SK-N-SH (cell line): ENCODE results near the gene WFDC2. TPM values are rescaled to one million over a fixed set of nuclear protein-coding genes. Genes with fewer than 3 reads are reported as not detected.

Experiments used
- CTCF ChIA-PET: fragments of 300-600, 350-600 bp; formaldehyde crosslinking; extraction: SDS; loops from one replicate; lab custom pipeline; 2021; lab: Yijun Ruan, JAX
- POLR2A ChIA-PET: fragments of 350-600 bp; sonication (Branson Sonifier 250); formaldehyde crosslinking; extraction: SDS; loops from one replicate; lab custom pipeline; 2020; ENCODE audit warnings: antibody characterized with exemption, inconsistent platforms; lab: Yijun Ruan, JAX
- DNase-seq: peaks from one replicate; pipeline ENCODE4 v3.0.0; 2012
- H2AFZ ChIP-seq: fragments of 200-600 bp; sonication (generic); 2 replicates; pipeline ENCODE4 v1.8.1; 2016; ENCODE audit warnings: antibody characterized with exemption, mild to moderate bottlenecking, low read depth
- H3F3A ChIP-seq: fragments of 200-600 bp; sonication (generic); replicated peaks from 2 replicates; pipeline ENCODE3; 2016; ENCODE audit warnings: antibody characterized with exemption, mild to moderate bottlenecking; ENCODE audit not compliant: insufficient read depth
- H3K27ac ChIP-seq, 2 experiments: fragments of 200-500 bp in 1 of 2; fragments of 200-600 bp in 1 of 2; sonication (Bioruptor generic) in 1 of 2; sonication (generic), shearing (Covaris generic) in 1 of 2; 2 replicates each; pipeline versions ENCODE4 v1.5.1 to v1.6.1; 2014 to 2016; ENCODE audit warnings: low read depth in 2 of 2, inconsistent platforms in 1 of 2, low read length in 1 of 2, mild to moderate bottlenecking in 1 of 2, mixed read lengths in 1 of 2
- H3K27me3 ChIP-seq: fragments of 200-600 bp; sonication (generic), shearing (Covaris generic); 2 replicates; pipeline ENCODE4 v1.6.1; 2016; ENCODE audit warnings: mixed run types; ENCODE audit not compliant: insufficient read depth
- H3K36me3 ChIP-seq, 2 experiments: fragments of 200-500 bp in 1 of 2; fragments of 200-600 bp in 1 of 2; sonication (Bioruptor generic) in 1 of 2; sonication (generic) in 1 of 2; replicated peaks in 1 of 2; 2 replicates each; pipeline versions ENCODE3 to v1.5.1; 2014 to 2016; ENCODE audit warnings: low read length in 1 of 2, mild to moderate bottlenecking in 1 of 2; ENCODE audit not compliant: insufficient read depth in 2 of 2, control insufficient read depth in 1 of 2
- H3K4me1 ChIP-seq, 2 experiments: fragments of 200-500 bp in 1 of 2; fragments of 200-600 bp in 1 of 2; sonication (Bioruptor generic) in 1 of 2; sonication (generic), shearing (Covaris generic) in 1 of 2; 2 replicates each; pipeline versions ENCODE4 v1.5.1 to v1.6.1; 2014 to 2016; ENCODE audit warnings: low read depth in 1 of 2, low read length in 1 of 2, mixed run types in 1 of 2; ENCODE audit not compliant: insufficient read depth in 2 of 2, control insufficient read depth in 1 of 2
- H3K4me2 ChIP-seq: fragments of 200-600 bp; sonication (generic), shearing (Covaris generic); 2 replicates; pipeline ENCODE4 v1.6.1; 2017; ENCODE audit warnings: mixed run types
- H3K4me3 ChIP-seq, 2 experiments: fragments of 200-500 bp in 1 of 2; fragments of 200-600 bp in 1 of 2; sonication (Bioruptor generic) in 1 of 2; sonication (generic), shearing (Covaris generic) in 1 of 2; 2 replicates each; pipeline versions ENCODE4 v1.5.1 to v1.8.1; 2014 to 2016; ENCODE audit warnings: low read depth in 2 of 2, inconsistent platforms in 1 of 2, low read length in 1 of 2, mild to moderate bottlenecking in 1 of 2, mixed read lengths in 1 of 2, moderate library complexity in 1 of 2
- H3K79me2 ChIP-seq: fragments of 200-600 bp; sonication (generic); 2 replicates; pipeline ENCODE4 v1.8.1; 2017; ENCODE audit warnings: mild to moderate bottlenecking; ENCODE audit not compliant: insufficient read depth
- H3K9ac ChIP-seq: fragments of 200-600 bp; sonication (generic); 2 replicates; pipeline ENCODE4 v1.6.1; 2017; ENCODE audit warnings: mixed run types
- H3K9me2 ChIP-seq: fragments of 200-600 bp; sonication (generic); 2 replicates; pipeline ENCODE4 v1.6.1; 2017; ENCODE audit warnings: mixed run types
- H3K9me3 ChIP-seq: fragments of 200-600 bp; sonication (generic); 2 replicates; pipeline ENCODE4 v1.6.1; 2017; ENCODE audit warnings: mixed run types, mild to moderate bottlenecking, moderate library complexity
- H4K20me1 ChIP-seq: fragments of 200-600 bp; sonication (generic); 2 replicates; pipeline ENCODE4 v1.6.1; 2017; ENCODE audit warnings: mild to moderate bottlenecking, mixed run types; ENCODE audit not compliant: insufficient read depth
- ELF1 ChIP-seq: IDR thresholded peaks from 2 replicates; pipeline ENCODE4 v1.4.0; 2012
- FOSL2 ChIP-seq: IDR thresholded peaks from 2 replicates; pipeline ENCODE4 v1.4.0; 2012; ENCODE audit warnings: low read depth, mild to moderate bottlenecking, moderate library complexity, borderline replicate concordance
- FOXJ3 ChIP-seq: sonication (generic); formaldehyde crosslinking; IDR thresholded peaks from 2 replicates; pipeline ENCODE4 v1.5.1; 2020; ENCODE audit warnings: mild to moderate bottlenecking, missing genetic modification reagents
- GABPA ChIP-seq: IDR thresholded peaks from 2 replicates; pipeline ENCODE4 v1.4.0; 2012; ENCODE audit warnings: low read depth, mild to moderate bottlenecking
- JUND ChIP-seq: IDR thresholded peaks from 2 replicates; pipeline ENCODE4 v1.4.0; 2012
- MEF2A ChIP-seq: IDR thresholded peaks from 2 replicates; pipeline ENCODE4 v1.4.0; 2012; ENCODE audit warnings: low read depth, borderline replicate concordance
- MXI1 ChIP-seq: IDR thresholded peaks from 2 replicates; pipeline ENCODE4 v1.6.1; 2012; ENCODE audit warnings: mild to moderate bottlenecking, low read depth, low read length, improper control_type of control experiment
- NFIC ChIP-seq: IDR thresholded peaks from 2 replicates; pipeline ENCODE4 v1.4.0; 2012; ENCODE audit warnings: borderline replicate concordance
- NRF1 ChIP-seq: IDR thresholded peaks from 2 replicates; pipeline ENCODE4 v1.6.1; 2012; ENCODE audit warnings: low read depth, mild to moderate bottlenecking, low read length
- RCOR1 ChIP-seq: fragments of 150-350 bp; IDR thresholded peaks from 2 replicates; pipeline ENCODE4 v1.6.1; 2017; ENCODE audit warnings: antibody characterized with exemption, low read length
- RFX5 ChIP-seq: IDR thresholded peaks from 2 replicates; pipeline ENCODE4 v1.6.1; 2012; ENCODE audit warnings: mild to moderate bottlenecking, improper control_type of control experiment, low read length
- RXRA ChIP-seq: IDR thresholded peaks from 2 replicates; pipeline ENCODE4 v1.4.0; 2012; ENCODE audit warnings: low read depth, mild to moderate bottlenecking, borderline replicate concordance
- SMC3 ChIP-seq: IDR thresholded peaks from 2 replicates; pipeline ENCODE4 v1.6.1; 2012; ENCODE audit warnings: low read depth, low read length, improper control_type of control experiment
- TAF1 ChIP-seq: IDR thresholded peaks from 2 replicates; pipeline ENCODE4 v1.6.1; 2012; ENCODE audit warnings: low read depth, mild to moderate bottlenecking, low read length, moderate library complexity, borderline replicate concordance
- TCF12 ChIP-seq: IDR thresholded peaks from 2 replicates; pipeline ENCODE4 v1.4.0; 2012
- TEAD4 ChIP-seq: IDR thresholded peaks from 2 replicates; pipeline ENCODE4 v1.4.0; 2012; ENCODE audit warnings: mild to moderate bottlenecking, borderline replicate concordance; ENCODE audit not compliant: insufficient read depth
- WGBS: methylation state at CpG from one replicate; pipeline ENCODE4 v1.1.6; 2017; ENCODE audit warnings: low lambda C conversion rate; 5-methylcytosine and 5-hydroxymethylcytosine counted together
- polyA plus RNA-seq, 3 experiments: library from polyadenylated mRNA; depleted of rRNA; stranded (reverse); fragments of >200 nt; gene quantifications; 2 replicates each; pipeline ENCODE4 v1.2.3, GENCODE V29; 2012
- TF ChIP-seq, protein P1 (sequence below): IDR thresholded peaks from 2 replicates; pipeline ENCODE4 v1.6.1; 2012; ENCODE audit warnings: mild to moderate bottlenecking, low read depth, low read length, moderate library complexity
- TF ChIP-seq, protein P2 (sequence below): fragments of 200-600 bp; sonication (generic); IDR thresholded peaks from 2 replicates; pipeline ENCODE4 v1.6.1; 2017; ENCODE audit warnings: antibody characterized with exemption, mild to moderate bottlenecking, moderate library complexity
- TF ChIP-seq, protein P3 (sequence below): IDR thresholded peaks from 2 replicates; pipeline ENCODE4 v1.4.0; 2012; ENCODE audit warnings: low read depth

Gene WFDC2
- polyA plus RNA-seq, 1 of the 3 experiments (the other 2 are of a cell fraction), result 0.21 TPM

DNA sequence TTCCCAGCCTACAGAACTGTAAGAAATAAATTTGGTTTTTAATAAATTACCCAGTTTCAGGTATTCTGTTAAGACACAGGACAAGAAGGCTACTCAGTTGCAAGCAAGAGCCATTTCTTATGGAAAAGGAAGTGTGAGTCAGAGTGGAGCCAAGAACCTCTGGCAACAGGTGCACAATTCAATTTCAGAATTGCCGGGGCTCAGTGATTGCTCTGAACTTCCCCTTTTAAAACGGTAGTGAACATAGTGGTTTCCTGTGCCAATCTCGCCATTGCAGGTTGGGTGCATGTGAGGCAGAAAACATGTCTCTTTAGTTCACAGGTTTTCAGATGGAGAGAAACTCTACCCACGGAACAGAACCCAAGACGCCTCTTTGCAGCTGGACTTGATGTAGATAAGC is 37.3 kb upstream of the WFDC2 start:
- no peak overlapping the region for H2AFZ ChIP-seq
- ChIA-PET POLR2A (no interaction called here), CTCF (interaction anchor here (1.0 to 1.9 kb wide), 2 partner anchors 69 to 110 kb away, joined by 5 read pairs; partner anchors contain the start of gene SYS1)
- TF ChIP-seq, protein P1, sequence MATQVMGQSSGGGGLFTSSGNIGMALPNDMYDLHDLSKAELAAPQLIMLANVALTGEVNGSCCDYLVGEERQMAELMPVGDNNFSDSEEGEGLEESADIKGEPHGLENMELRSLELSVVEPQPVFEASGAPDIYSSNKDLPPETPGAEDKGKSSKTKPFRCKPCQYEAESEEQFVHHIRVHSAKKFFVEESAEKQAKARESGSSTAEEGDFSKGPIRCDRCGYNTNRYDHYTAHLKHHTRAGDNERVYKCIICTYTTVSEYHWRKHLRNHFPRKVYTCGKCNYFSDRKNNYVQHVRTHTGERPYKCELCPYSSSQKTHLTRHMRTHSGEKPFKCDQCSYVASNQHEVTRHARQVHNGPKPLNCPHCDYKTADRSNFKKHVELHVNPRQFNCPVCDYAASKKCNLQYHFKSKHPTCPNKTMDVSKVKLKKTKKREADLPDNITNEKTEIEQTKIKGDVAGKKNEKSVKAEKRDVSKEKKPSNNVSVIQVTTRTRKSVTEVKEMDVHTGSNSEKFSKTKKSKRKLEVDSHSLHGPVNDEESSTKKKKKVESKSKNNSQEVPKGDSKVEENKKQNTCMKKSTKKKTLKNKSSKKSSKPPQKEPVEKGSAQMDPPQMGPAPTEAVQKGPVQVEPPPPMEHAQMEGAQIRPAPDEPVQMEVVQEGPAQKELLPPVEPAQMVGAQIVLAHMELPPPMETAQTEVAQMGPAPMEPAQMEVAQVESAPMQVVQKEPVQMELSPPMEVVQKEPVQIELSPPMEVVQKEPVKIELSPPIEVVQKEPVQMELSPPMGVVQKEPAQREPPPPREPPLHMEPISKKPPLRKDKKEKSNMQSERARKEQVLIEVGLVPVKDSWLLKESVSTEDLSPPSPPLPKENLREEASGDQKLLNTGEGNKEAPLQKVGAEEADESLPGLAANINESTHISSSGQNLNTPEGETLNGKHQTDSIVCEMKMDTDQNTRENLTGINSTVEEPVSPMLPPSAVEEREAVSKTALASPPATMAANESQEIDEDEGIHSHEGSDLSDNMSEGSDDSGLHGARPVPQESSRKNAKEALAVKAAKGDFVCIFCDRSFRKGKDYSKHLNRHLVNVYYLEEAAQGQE, result no peak
- no peak for TF ChIP-seq SMC3
- TF ChIP-seq MXI1, result no peak
- no peaks in the 10 kb centered on the region for H3K9me3 ChIP-seq
- no peaks in the 10 kb centered on the region for H3F3A ChIP-seq
- peaks cover 0 to 12% of the 10 kb centered on the region in 2 experiments; a peak in 2 of 4 replicates for H3K4me1 ChIP-seq
- no peaks in the 10 kb centered on the region for H4K20me1 ChIP-seq
- H3K4me2 ChIP-seq, result no peak overlapping the region
- no peaks in the 10 kb centered on the region for H3K27me3 ChIP-seq
- H3K9me2 ChIP-seq, result no peaks in the 10 kb centered on the region
- H3K9ac ChIP-seq, result no peak overlapping the region
- no peak overlapping the region for H3K27ac ChIP-seq
- no peak overlapping the region for H3K4me3 ChIP-seq
- DNase-seq, result no peak
- WGBS, result 92% methylated on average over 5 of the region's 5 CpGs
- H3K36me3 ChIP-seq, result no peaks in the 10 kb centered on the region
- no peaks in the 10 kb centered on the region for H3K79me2 ChIP-seq

DNA sequence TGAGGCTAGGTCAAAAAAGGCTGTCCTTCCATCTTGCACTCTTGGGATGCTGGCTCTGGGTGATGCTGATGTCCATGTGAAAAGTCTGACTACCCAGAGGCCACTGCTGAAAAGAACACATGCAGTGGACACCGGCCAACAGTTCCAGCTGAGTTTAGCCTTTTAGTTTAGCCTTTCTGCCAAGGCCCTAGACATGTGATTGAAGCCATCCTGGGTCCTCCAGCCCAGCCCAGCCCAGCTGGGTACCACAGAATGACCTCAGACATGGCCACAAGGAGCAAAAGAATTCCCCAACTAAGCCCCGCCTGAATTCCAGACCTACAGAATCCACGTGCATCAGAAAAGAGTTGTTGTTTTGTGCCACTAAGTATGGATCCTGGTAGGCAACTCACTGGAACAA is 36.2 kb upstream of the WFDC2 start:
- H3K9me3 ChIP-seq, result no peaks in the 10 kb centered on the region
- ChIA-PET CTCF (interaction anchor here (1.0 to 1.4 kb wide), 2 partner anchors 17 to 111 kb away, joined by 4 to 5 read pairs; no protein-coding TSS in a partner anchor), POLR2A (no interaction called here)
- DNase-seq, result no peak
- H3K9me2 ChIP-seq, result no peaks in the 10 kb centered on the region
- no peak overlapping the region for H3K27ac ChIP-seq
- H3K9ac ChIP-seq, result no peak overlapping the region
- TF ChIP-seq SMC3, result no peak
- no peak for TF ChIP-seq TAF1
- no peak for TF ChIP-seq NRF1
- no peak for TF ChIP-seq JUND
- no peak for TF ChIP-seq RCOR1
- no peak overlapping the region for H2AFZ ChIP-seq
- H3K4me3 ChIP-seq, result no peak overlapping the region
- no peaks in the 10 kb centered on the region for H3F3A ChIP-seq
- no peaks in the 10 kb centered on the region for H4K20me1 ChIP-seq
- H3K4me1 ChIP-seq, result peaks cover 0 to 3% of the 10 kb centered on the region in 2 experiments; a peak in 2 of 4 replicates
- WGBS, result 94% methylated on average over 3 of the region's 3 CpGs
- no peaks in the 10 kb centered on the region for H3K36me3 ChIP-seq
- no peaks in the 10 kb centered on the region for H3K79me2 ChIP-seq
- H3K4me2 ChIP-seq, result no peak overlapping the region
- no peaks in the 10 kb centered on the region for H3K27me3 ChIP-seq

DNA sequence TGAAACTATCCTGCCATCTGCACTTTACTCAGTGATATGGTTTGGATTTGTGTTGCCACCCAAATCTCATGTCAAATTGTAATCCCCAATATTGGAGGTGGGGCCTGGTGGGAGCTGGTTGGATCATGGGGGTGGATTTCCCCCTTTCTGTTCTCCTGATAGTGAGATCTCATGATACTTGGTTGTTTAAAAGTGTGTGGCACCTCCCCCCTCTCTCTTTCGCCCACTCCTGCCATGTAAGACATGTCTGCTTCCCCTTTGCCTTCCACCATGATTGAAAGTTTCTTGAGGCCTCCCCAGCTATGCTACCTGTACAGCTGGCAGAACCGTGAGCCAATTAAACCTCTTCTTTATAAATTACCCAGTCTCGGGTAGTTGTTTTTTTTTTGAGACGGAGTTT is 35.6 kb upstream of the WFDC2 start:
- DNase-seq, result no peak
- no peak overlapping the region for H3K4me2 ChIP-seq
- no peaks in the 10 kb centered on the region for H4K20me1 ChIP-seq
- H3K9me3 ChIP-seq, result no peaks in the 10 kb centered on the region
- no peaks in the 10 kb centered on the region for H3K79me2 ChIP-seq
- no peaks in the 10 kb centered on the region for H3F3A ChIP-seq
- H3K4me3 ChIP-seq, result no peak overlapping the region
- ChIA-PET CTCF (interaction anchor here (1.4 kb wide), 1 partner anchor 16 kb away, joined by 4 read pairs; no protein-coding TSS in a partner anchor), POLR2A (no interaction called here)
- no peak overlapping the region for H2AFZ ChIP-seq
- H3K27me3 ChIP-seq, result no peaks in the 10 kb centered on the region
- H3K27ac ChIP-seq, result no peak overlapping the region
- no peaks in the 10 kb centered on the region for H3K9me2 ChIP-seq
- no peak overlapping the region for H3K9ac ChIP-seq
- H3K36me3 ChIP-seq, result no peaks in the 10 kb centered on the region
- WGBS, result 91% methylated on average over 4 of the region's 4 CpGs
- peaks cover 0 to 3% of the 10 kb centered on the region in 2 experiments; a peak in 2 of 4 replicates for H3K4me1 ChIP-seq
- no peak for TF ChIP-seq FOSL2
- no peak for TF ChIP-seq MXI1
- no peak for TF ChIP-seq ELF1
- no peak for TF ChIP-seq RCOR1
- no peak for TF ChIP-seq TEAD4
- TF ChIP-seq FOXJ3 (CRISPR knock-in tag), result no peak
- TF ChIP-seq NFIC, result no peak
- TF ChIP-seq, protein P2, sequence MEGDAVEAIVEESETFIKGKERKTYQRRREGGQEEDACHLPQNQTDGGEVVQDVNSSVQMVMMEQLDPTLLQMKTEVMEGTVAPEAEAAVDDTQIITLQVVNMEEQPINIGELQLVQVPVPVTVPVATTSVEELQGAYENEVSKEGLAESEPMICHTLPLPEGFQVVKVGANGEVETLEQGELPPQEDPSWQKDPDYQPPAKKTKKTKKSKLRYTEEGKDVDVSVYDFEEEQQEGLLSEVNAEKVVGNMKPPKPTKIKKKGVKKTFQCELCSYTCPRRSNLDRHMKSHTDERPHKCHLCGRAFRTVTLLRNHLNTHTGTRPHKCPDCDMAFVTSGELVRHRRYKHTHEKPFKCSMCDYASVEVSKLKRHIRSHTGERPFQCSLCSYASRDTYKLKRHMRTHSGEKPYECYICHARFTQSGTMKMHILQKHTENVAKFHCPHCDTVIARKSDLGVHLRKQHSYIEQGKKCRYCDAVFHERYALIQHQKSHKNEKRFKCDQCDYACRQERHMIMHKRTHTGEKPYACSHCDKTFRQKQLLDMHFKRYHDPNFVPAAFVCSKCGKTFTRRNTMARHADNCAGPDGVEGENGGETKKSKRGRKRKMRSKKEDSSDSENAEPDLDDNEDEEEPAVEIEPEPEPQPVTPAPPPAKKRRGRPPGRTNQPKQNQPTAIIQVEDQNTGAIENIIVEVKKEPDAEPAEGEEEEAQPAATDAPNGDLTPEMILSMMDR, result no peak
- no peak for TF ChIP-seq MEF2A
- no peak for TF ChIP-seq RXRA
- TF ChIP-seq TCF12, result no peak
- TF ChIP-seq, protein P3, sequence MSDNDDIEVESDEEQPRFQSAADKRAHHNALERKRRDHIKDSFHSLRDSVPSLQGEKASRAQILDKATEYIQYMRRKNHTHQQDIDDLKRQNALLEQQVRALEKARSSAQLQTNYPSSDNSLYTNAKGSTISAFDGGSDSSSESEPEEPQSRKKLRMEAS, result no peak
- TF ChIP-seq GABPA, result no peak
- no peak for TF ChIP-seq RFX5
